Liver (tissue), 9 donors: ENCODE measurements around the gene EXOC2. TPM values are rescaled to one million over a fixed set of nuclear protein-coding genes. Genes with fewer than 3 reads are reported as not detected.

Experiments used
- DNase-seq: peaks from one replicate; pipeline ENCODE4 v3.0.0-alpha.2; 2017; ENCODE audit warnings: low spot score
- H3K27ac ChIP-seq, 2 donors: one replicate each; pipeline ENCODE4 v1.7.0; 2013; ENCODE audit warnings: inconsistent platforms in 2 of 2, low read length in 2 of 2, control low read depth in 1 of 2, low read depth in 1 of 2, mild to moderate bottlenecking in 1 of 2
- H3K27me3 ChIP-seq, 4 donors: one replicate each; pipeline versions ENCODE4 v1.6.1 to v1.7.0; 2013; ENCODE audit warnings: low read length in 3 of 4, inconsistent platforms in 1 of 4, mild to moderate bottlenecking in 1 of 4, moderate library complexity in 1 of 4; ENCODE audit not compliant: control insufficient read depth in 4 of 4, insufficient read depth in 4 of 4
- H3K36me3 ChIP-seq, 4 donors: one replicate each; pipeline versions ENCODE4 v1.6.1 to v1.7.0; 2013; ENCODE audit warnings: low read length in 3 of 4, mild to moderate bottlenecking in 3 of 4, low read depth in 1 of 4, moderate library complexity in 1 of 4; ENCODE audit not compliant: control insufficient read depth in 4 of 4, insufficient read depth in 3 of 4
- H3K4me1 ChIP-seq, 4 donors: one replicate each; pipeline versions ENCODE4 v1.6.1 to v1.7.0; 2013; ENCODE audit warnings: low read length in 3 of 4, mild to moderate bottlenecking in 3 of 4, moderate library complexity in 1 of 4; ENCODE audit not compliant: control insufficient read depth in 4 of 4, insufficient read depth in 4 of 4
- H3K4me3 ChIP-seq, 3 donors: one replicate each; pipeline versions ENCODE4 v1.6.1 to v1.7.0; 2013; ENCODE audit warnings: low read length in 3 of 3, control low read depth in 1 of 3, low read depth in 1 of 3, mild to moderate bottlenecking in 1 of 3
- H3K9ac ChIP-seq, 2 donors: one replicate each; pipeline ENCODE4 v1.7.0; 2013; ENCODE audit warnings: low read length in 2 of 2, mild to moderate bottlenecking in 2 of 2, moderate library complexity in 2 of 2, control low read depth in 1 of 2, low read depth in 1 of 2
- H3K9me3 ChIP-seq, 4 donors: one replicate each; pipeline versions ENCODE4 v1.6.1 to v1.7.0; 2013; ENCODE audit warnings: low read length in 3 of 4; ENCODE audit not compliant: control insufficient read depth in 4 of 4
- ATF3 ChIP-seq: IDR thresholded peaks from 2 replicates; pipeline ENCODE4 v1.6.1; 2016; ENCODE audit warnings: antibody characterized with exemption
- EGR1 ChIP-seq, 2 donors: IDR thresholded peaks; 2 replicates each; pipeline ENCODE4 v1.6.1; 2016 to 2018; ENCODE audit warnings: antibody characterized with exemption in 2 of 2, low read depth in 2 of 2
- FOXA2 ChIP-seq: IDR thresholded peaks from 2 replicates; pipeline ENCODE4 v1.6.1; 2016; ENCODE audit warnings: antibody characterized with exemption
- HNF4A ChIP-seq, 2 donors: conservative IDR thresholded peaks; 2 replicates each; pipeline ENCODE4 v1.6.1; 2016; ENCODE audit warnings: antibody characterized with exemption in 2 of 2, mild to moderate bottlenecking in 2 of 2
- JUND ChIP-seq, 2 donors: IDR thresholded peaks; 2 replicates each; pipeline ENCODE4 v1.6.1; 2016; ENCODE audit warnings: antibody characterized with exemption in 2 of 2
- MAX ChIP-seq: IDR thresholded peaks from 2 replicates; pipeline ENCODE4 v1.6.1; 2016; ENCODE audit warnings: antibody characterized with exemption
- NR2F2 ChIP-seq: IDR thresholded peaks from 2 replicates; pipeline ENCODE4 v1.6.1; 2016; ENCODE audit warnings: antibody characterized with exemption
- RAD21 ChIP-seq, 2 donors: IDR thresholded peaks; 2 replicates each; pipeline ENCODE4 v1.6.1; 2016; ENCODE audit warnings: antibody characterized with exemption in 2 of 2, mild to moderate bottlenecking in 2 of 2
- REST ChIP-seq: IDR thresholded peaks from 2 replicates; pipeline ENCODE4 v1.6.1; 2016; ENCODE audit warnings: antibody characterized with exemption, mild to moderate bottlenecking
- RXRA ChIP-seq, 2 donors: IDR thresholded peaks; 2 replicates each; pipeline ENCODE4 v1.6.1; 2017 to 2018; ENCODE audit warnings: antibody characterized with exemption in 2 of 2, mild to moderate bottlenecking in 1 of 2
- SP1 ChIP-seq: IDR thresholded peaks from 2 replicates; pipeline ENCODE4 v1.6.1; 2018; ENCODE audit warnings: antibody characterized with exemption, mild to moderate bottlenecking
- TAF1 ChIP-seq: conservative IDR thresholded peaks from 2 replicates; pipeline ENCODE4 v1.6.1; 2016; ENCODE audit warnings: antibody characterized with exemption, mild to moderate bottlenecking
- YY1 ChIP-seq: IDR thresholded peaks from 2 replicates; pipeline ENCODE4 v1.6.1; 2016; ENCODE audit warnings: antibody characterized with exemption, mild to moderate bottlenecking
- WGBS: extraction: QIAGEN DNeasy Blood & Tissue Kit; methylation state at CpG from one replicate; pipeline ENCODE4 v1.1.7; 2013; 5-methylcytosine and 5-hydroxymethylcytosine counted together
- polyA plus RNA-seq, 2 donors: library from polyadenylated mRNA; stranded (reverse) in 1 of 2; unstranded in 1 of 2; fragments of 200-250 nt in 1 of 2; fragments of >200 nt in 1 of 2; fragmentation: Nextera tagmentation in 1 of 2; extraction: Ambion mirVana in 1 of 2; gene quantifications; one replicate each; pipeline versions ENCODE4 v1.2.1 to v1.2.3, GENCODE V29; 2013 to 2015
- total RNA-seq, 2 donors: library from RNA; depleted of rRNA; stranded (reverse); fragments of >200 nt; gene quantifications; one replicate each; pipeline ENCODE4 v1.2.3, GENCODE V29; 2014
- TF ChIP-seq, protein P1 (sequence below): IDR thresholded peaks from 2 replicates; pipeline ENCODE4 v1.6.1; 2016; ENCODE audit warnings: antibody characterized with exemption
- TF ChIP-seq, protein P2 (sequence below): fragments of 150-350 bp; IDR thresholded peaks from 2 replicates; pipeline ENCODE4 v1.5.1; 2017; ENCODE audit warnings: improper control_type of control experiment, low read depth, low read length; ENCODE audit not compliant: missing input control
- donor health status: healthy.
- donor health status: healthy.
- donor health status: healthy.
- donor health status: healthy.
- donor health status: healthy.

The EXOC2 gene
- total and polyA plus RNA-seq, 4 donors, result 6.7 to 15.3 (median 9.2) TPM

GRCh38 chr6:492816-493414, 200.0 kb downstream of the EXOC2 start (continued):
- TF ChIP-seq, protein P1, sequence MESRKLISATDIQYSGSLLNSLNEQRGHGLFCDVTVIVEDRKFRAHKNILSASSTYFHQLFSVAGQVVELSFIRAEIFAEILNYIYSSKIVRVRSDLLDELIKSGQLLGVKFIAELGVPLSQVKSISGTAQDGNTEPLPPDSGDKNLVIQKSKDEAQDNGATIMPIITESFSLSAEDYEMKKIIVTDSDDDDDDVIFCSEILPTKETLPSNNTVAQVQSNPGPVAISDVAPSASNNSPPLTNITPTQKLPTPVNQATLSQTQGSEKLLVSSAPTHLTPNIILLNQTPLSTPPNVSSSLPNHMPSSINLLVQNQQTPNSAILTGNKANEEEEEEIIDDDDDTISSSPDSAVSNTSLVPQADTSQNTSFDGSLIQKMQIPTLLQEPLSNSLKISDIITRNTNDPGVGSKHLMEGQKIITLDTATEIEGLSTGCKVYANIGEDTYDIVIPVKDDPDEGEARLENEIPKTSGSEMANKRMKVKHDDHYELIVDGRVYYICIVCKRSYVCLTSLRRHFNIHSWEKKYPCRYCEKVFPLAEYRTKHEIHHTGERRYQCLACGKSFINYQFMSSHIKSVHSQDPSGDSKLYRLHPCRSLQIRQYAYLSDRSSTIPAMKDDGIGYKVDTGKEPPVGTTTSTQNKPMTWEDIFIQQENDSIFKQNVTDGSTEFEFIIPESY, result no peak
- no peak for TF ChIP-seq TAF1
- no peak for TF ChIP-seq SP1
- TF ChIP-seq RXRA (IDR thresholded peaks at IDR 0.05), result no peak
- TF ChIP-seq YY1, result no peak
- no peak for TF ChIP-seq ATF3
- TF ChIP-seq NR2F2, result no peak
- TF ChIP-seq FOXA2, result no peak
- no peak for TF ChIP-seq JUND (IDR thresholded peaks at IDR 0.05)
- TF ChIP-seq HNF4A (conservative IDR thresholded peaks at IDR 0.05), result no peak

- WGBS, result 97% methylated on average over 5 of the region's 5 CpGs
- TF ChIP-seq, protein P2, sequence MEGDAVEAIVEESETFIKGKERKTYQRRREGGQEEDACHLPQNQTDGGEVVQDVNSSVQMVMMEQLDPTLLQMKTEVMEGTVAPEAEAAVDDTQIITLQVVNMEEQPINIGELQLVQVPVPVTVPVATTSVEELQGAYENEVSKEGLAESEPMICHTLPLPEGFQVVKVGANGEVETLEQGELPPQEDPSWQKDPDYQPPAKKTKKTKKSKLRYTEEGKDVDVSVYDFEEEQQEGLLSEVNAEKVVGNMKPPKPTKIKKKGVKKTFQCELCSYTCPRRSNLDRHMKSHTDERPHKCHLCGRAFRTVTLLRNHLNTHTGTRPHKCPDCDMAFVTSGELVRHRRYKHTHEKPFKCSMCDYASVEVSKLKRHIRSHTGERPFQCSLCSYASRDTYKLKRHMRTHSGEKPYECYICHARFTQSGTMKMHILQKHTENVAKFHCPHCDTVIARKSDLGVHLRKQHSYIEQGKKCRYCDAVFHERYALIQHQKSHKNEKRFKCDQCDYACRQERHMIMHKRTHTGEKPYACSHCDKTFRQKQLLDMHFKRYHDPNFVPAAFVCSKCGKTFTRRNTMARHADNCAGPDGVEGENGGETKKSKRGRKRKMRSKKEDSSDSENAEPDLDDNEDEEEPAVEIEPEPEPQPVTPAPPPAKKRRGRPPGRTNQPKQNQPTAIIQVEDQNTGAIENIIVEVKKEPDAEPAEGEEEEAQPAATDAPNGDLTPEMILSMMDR, result no peak
- no peak for TF ChIP-seq RAD21 (IDR thresholded peaks at IDR 0.05)
- no peak for TF ChIP-seq MAX
- no peak for TF ChIP-seq ATF3
- TF ChIP-seq EGR1 (IDR thresholded peaks at IDR 0.05; ENCODE audit: low read depth in 2 of 2), result no peak
- no peak for TF ChIP-seq HNF4A (conservative IDR thresholded peaks at IDR 0.05)
- TF ChIP-seq JUND (IDR thresholded peaks at IDR 0.05), result no peak
- TF ChIP-seq REST, result no peak
- TF ChIP-seq TAF1, result no peak
- no peak for TF ChIP-seq NR2F2
- H3K27me3 ChIP-seq, result no peaks in the 10 kb centered on the region
- no peaks in the 10 kb centered on the region for H3K4me1 ChIP-seq
- H3K9me3 ChIP-seq, result peaks cover 0 to 2% (median 0%) of the 10 kb centered on the region in 4 donors
- H3K27ac ChIP-seq, result no peak overlapping the region
- no peak overlapping the region for H3K4me3 ChIP-seq
- peaks cover 0 to 7% (median 4%) of the 10 kb centered on the region in 4 donors for H3K36me3 ChIP-seq
- no peak overlapping the region for H3K9ac ChIP-seq
- no peak for DNase-seq
These were observed 200.8 kb downstream of the EXOC2 start for GRCh38 chr6:492178-492577.
